PC-9 (cell line): ENCODE data around the gene ACVR2B. TPM values are rescaled to one million over a fixed set of nuclear protein-coding genes. Genes with fewer than 3 reads are reported as not detected.

Source experiments
- BruUV-seq: library from RNA; stranded (reverse); fragments of 400-500 nt; replicated peaks from 2 replicates; lab custom pipeline; 2021; lab: Mats Ljungman, UMichigan
- CTCF ChIA-PET: fragments of 300-600 bp; sonication (Branson Sonifier 250); formaldehyde crosslinking; loops from one replicate; lab custom pipeline; 2022; ENCODE audit warnings: antibody characterized with exemption; lab: Charles Lee
- POLR2A ChIA-PET: fragments of 300-600 bp; sonication (Branson Sonifier 250); formaldehyde crosslinking; loops from one replicate; lab custom pipeline; 2022; ENCODE audit warnings: antibody characterized with exemption; ENCODE audit not compliant: unreplicated experiment; lab: Charles Lee
- DNase-seq, 2 experiments: peaks; one replicate each; pipeline versions ENCODE4 v3.0.0 to v3.0.0-alpha.2; 2015 to 2022; ENCODE audit warnings: mixed read lengths in 1 of 2
- H2AFZ ChIP-seq: fragments of 200-600 bp; sonication (generic); 2 replicates; pipeline ENCODE4 v1.8.1; 2017; ENCODE audit warnings: antibody characterized with exemption
- H3F3A ChIP-seq: fragments of 200-600 bp; sonication (generic); 2 replicates; pipeline ENCODE4 v1.8.1; 2017; ENCODE audit warnings: antibody characterized with exemption, mild to moderate bottlenecking, low read depth; ENCODE audit not compliant: insufficient read depth
- H3K27ac ChIP-seq: fragments of 200-600 bp; sonication (generic); 2 replicates; pipeline ENCODE4 v1.6.1; 2016; ENCODE audit warnings: mixed run types
- H3K27me3 ChIP-seq: fragments of 200-600 bp; sonication (generic); 2 replicates; pipeline ENCODE4 v1.6.1; 2016; ENCODE audit warnings: low read depth, mixed run types; ENCODE audit not compliant: insufficient read depth
- H3K36me3 ChIP-seq: fragments of 200-600 bp; sonication (generic); 2 replicates; pipeline ENCODE4 v1.6.1; 2016; ENCODE audit warnings: low read depth, mixed run types
- H3K4me1 ChIP-seq: fragments of 200-600 bp; sonication (generic); replicated peaks from 2 replicates; pipeline ENCODE4 v1.6.1; 2016; ENCODE audit warnings: mixed run types; ENCODE audit not compliant: insufficient read depth
- H3K4me2 ChIP-seq: fragments of 200-600 bp; sonication (generic); 2 replicates; pipeline ENCODE4 v1.6.1; 2017; ENCODE audit warnings: mixed run types
- H3K4me3 ChIP-seq: fragments of 200-600 bp; sonication (generic); 2 replicates; pipeline ENCODE4 v1.6.1; 2016; ENCODE audit warnings: mixed run types
- H3K79me2 ChIP-seq: fragments of 200-600 bp; sonication (generic); 2 replicates; pipeline ENCODE4 v1.6.1; 2017; ENCODE audit warnings: low read depth, mixed run types
- H3K9me2 ChIP-seq: fragments of 200-600 bp; sonication (generic); 2 replicates; pipeline ENCODE4 v1.8.1; 2017; ENCODE audit warnings: mild to moderate bottlenecking; ENCODE audit not compliant: insufficient read depth
- H3K9me3 ChIP-seq: fragments of 200-600 bp; sonication (generic); 2 replicates; pipeline ENCODE4 v1.8.1; 2016; ENCODE audit warnings: low read depth; ENCODE audit not compliant: insufficient read depth
- H4K20me1 ChIP-seq: fragments of 200-600 bp; sonication (generic); 2 replicates; pipeline ENCODE4 v1.8.1; 2017; ENCODE audit not compliant: insufficient read depth
- CTCF ChIP-seq: fragments of 200-600 bp; sonication (generic); conservative IDR thresholded peaks from 2 replicates; pipeline ENCODE4 v1.6.1; 2017; ENCODE audit warnings: mixed run types, antibody characterized with exemption, mild to moderate bottlenecking, moderate library complexity
- EZH2 ChIP-seq: fragments of 200-600 bp; sonication (generic); IDR thresholded peaks from 2 replicates; pipeline ENCODE4 v1.8.0; 2017; ENCODE audit warnings: antibody characterized with exemption, low read depth
- intact Hi-C: fragments of 100-400 bp; cut with micrococcal nuclease; formaldehyde crosslinking; loops from one replicate; pipeline ENCODE4 v1.10.0; 2022; ENCODE audit not compliant: unreplicated experiment
- total RNA-seq: library from RNA; stranded (reverse); gene quantifications from 2 replicates; pipeline ENCODE4 v1.2.3, GENCODE V29; 2021

The ACVR2B gene
- total RNA-seq, 1 experiment from 2014 or later: 11.0 TPM

- POLR2A ChIA-PET: no interaction called here
- BruUV-seq: no TSS peak
Measured at GRCh38 chr3:38489766-38490165, 36.1 kb downstream of the ACVR2B start.

GRCh38 chr3:38490281-38491030 is 36.8 kb downstream of the ACVR2B start:
- TF ChIP-seq EZH2 (no peak), CTCF (no peak)
- no peak for DNase-seq
- Histone ChIP-seq H4K20me1 (no peaks in the 10 kb centered on the region), H3K4me2 (no peak overlapping the region), H3F3A (no peaks in the 10 kb centered on the region), H3K27ac (no peak overlapping the region), H3K9me3 (no peaks in the 10 kb centered on the region), H2AFZ (no peak overlapping the region), H3K27me3 (no peaks in the 10 kb centered on the region), H3K79me2 (no peaks in the 10 kb centered on the region), H3K9me2 (no peaks in the 10 kb centered on the region), H3K4me3 (no peak overlapping the region), H3K36me3 (no peaks in the 10 kb centered on the region), H3K4me1 (no peaks in the 10 kb centered on the region)
- POLR2A ChIA-PET: no interaction called here
- intact Hi-C loops: no loop called here
- CTCF ChIA-PET: no interaction called here
- no TSS peak for BruUV-seq

More at GRCh38 chr3:38489766-38490165, 36.1 kb downstream of the ACVR2B start:
- CTCF ChIA-PET: no interaction called here
- H2AFZ ChIP-seq: no peak overlapping the region
- H3K4me3 ChIP-seq: no peak overlapping the region
- TF ChIP-seq CTCF (no peak), EZH2 (no peak)
- H3K36me3 ChIP-seq: no peaks in the 10 kb centered on the region
- no peaks in the 10 kb centered on the region for H3K9me2 ChIP-seq
- intact Hi-C loops: loop anchor here (10.0 kb wide), 1 partner anchor 635 kb away; no protein-coding TSS in a partner anchor
- no peak overlapping the region for H3K27ac ChIP-seq
- H3K27me3 ChIP-seq: no peaks in the 10 kb centered on the region
- H3F3A ChIP-seq: no peaks in the 10 kb centered on the region
- H4K20me1 ChIP-seq: no peaks in the 10 kb centered on the region
- no peaks in the 10 kb centered on the region for H3K4me1 ChIP-seq
- no peaks in the 10 kb centered on the region for H3K9me3 ChIP-seq
- DNase-seq: no peak
- no peaks in the 10 kb centered on the region for H3K79me2 ChIP-seq
- no peak overlapping the region for H3K4me2 ChIP-seq

- CTCF ChIA-PET: no interaction called here
- Histone ChIP-seq H3K9me2 (no peaks in the 10 kb centered on the region), H3K36me3 (no peaks in the 10 kb centered on the region), H3K27ac (no peak overlapping the region), H3K27me3 (no peaks in the 10 kb centered on the region), H2AFZ (no peak overlapping the region), H4K20me1 (no peaks in the 10 kb centered on the region), H3K4me1 (no peaks in the 10 kb centered on the region), H3K4me3 (no peak overlapping the region), H3K9me3 (no peaks in the 10 kb centered on the region), H3K4me2 (no peak overlapping the region), H3K79me2 (no peaks in the 10 kb centered on the region), H3F3A (no peaks in the 10 kb centered on the region)
- no TSS peak for BruUV-seq
- DNase-seq: no peak
- no peak for TF ChIP-seq CTCF
- TF ChIP-seq EZH2: no peak
- POLR2A ChIA-PET: no interaction called here
- intact Hi-C loops: no loop called here
Measured at GRCh38 chr3:38491215-38491614, 37.5 kb downstream of the ACVR2B start.
